ENCODE results near the gene WDFY4.

WDFY4 gene

GRCh38 chr10:48678041-48678440 is 6.6 kb upstream of the WDFY4 start:
- Histone ChIP-seq H3K27me3 (no peaks in the 10 kb centered on the region), H3K4me3 (no peak overlapping the region), H3K27ac (no peak overlapping the region), H3K4me1 (no peaks in the 10 kb centered on the region), H3K36me3 (no peaks in the 10 kb centered on the region), H3K9me3 (peaks cover 0 to 7% (median 0%) of the 10 kb centered on the region in 3 donors)
- TF ChIP-seq, protein P1, sequence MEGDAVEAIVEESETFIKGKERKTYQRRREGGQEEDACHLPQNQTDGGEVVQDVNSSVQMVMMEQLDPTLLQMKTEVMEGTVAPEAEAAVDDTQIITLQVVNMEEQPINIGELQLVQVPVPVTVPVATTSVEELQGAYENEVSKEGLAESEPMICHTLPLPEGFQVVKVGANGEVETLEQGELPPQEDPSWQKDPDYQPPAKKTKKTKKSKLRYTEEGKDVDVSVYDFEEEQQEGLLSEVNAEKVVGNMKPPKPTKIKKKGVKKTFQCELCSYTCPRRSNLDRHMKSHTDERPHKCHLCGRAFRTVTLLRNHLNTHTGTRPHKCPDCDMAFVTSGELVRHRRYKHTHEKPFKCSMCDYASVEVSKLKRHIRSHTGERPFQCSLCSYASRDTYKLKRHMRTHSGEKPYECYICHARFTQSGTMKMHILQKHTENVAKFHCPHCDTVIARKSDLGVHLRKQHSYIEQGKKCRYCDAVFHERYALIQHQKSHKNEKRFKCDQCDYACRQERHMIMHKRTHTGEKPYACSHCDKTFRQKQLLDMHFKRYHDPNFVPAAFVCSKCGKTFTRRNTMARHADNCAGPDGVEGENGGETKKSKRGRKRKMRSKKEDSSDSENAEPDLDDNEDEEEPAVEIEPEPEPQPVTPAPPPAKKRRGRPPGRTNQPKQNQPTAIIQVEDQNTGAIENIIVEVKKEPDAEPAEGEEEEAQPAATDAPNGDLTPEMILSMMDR (IDR thresholded peaks at IDR 0.05), result no peak
- intact Hi-C loops (cut with DNase I; ENCODE audit: low total_unique reads), result no loop called here
- DNase-seq, result no peak

DNA sequence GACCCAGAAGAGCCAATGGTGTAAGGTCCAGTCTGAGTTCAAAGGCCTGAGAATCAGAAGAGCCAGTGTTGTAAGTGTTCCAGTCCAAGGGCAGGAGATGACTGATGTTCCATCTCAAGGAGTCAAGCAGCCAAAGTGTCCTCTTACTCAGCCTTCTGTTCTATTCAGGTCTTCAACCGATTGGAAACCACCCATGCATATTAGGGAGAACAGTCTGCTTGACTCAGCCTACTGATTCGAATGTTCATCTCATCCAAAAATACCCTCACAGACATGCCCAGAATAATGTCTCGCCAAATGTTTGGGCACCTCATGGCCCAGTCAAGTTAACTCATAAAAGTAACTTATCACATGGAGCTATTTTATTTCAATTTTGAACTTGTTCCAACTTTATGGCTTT is 2.9 kb upstream of the WDFY4 start:
- H3K4me1 ChIP-seq, result peaks cover 0 to 5% (median 0%) of the 10 kb centered on the region in 4 donors
- H3K27ac ChIP-seq, result no peak overlapping the region
- no peak for DNase-seq
- no peaks in the 10 kb centered on the region for H3K36me3 ChIP-seq
- H3K27me3 ChIP-seq, result no peaks in the 10 kb centered on the region
- H3K9me3 ChIP-seq, result peaks cover 0 to 7% (median 0%) of the 10 kb centered on the region in 3 donors
- intact Hi-C loops (cut with DNase I; ENCODE audit: low total_unique reads), result no loop called here
- TF ChIP-seq, protein P1 (IDR thresholded peaks at IDR 0.05), result no peak
- no peak overlapping the region for H3K4me3 ChIP-seq

- no peak overlapping the region for H3K4me3 ChIP-seq
- no peaks in the 10 kb centered on the region for H3K27me3 ChIP-seq
- intact Hi-C loops (cut with DNase I; ENCODE audit: low total_unique reads), result no loop called here
- no peak for DNase-seq
- peaks cover 0 to 10% (median 0%) of the 10 kb centered on the region in 4 donors for H3K4me1 ChIP-seq
- H3K9me3 ChIP-seq, result peaks cover 0 to 7% (median 0%) of the 10 kb centered on the region in 3 donors
- TF ChIP-seq, protein P1 (IDR thresholded peaks at IDR 0.05), result no peak
- no peaks in the 10 kb centered on the region for H3K36me3 ChIP-seq
- no peak overlapping the region for H3K27ac ChIP-seq
These were observed 2.4 kb upstream of the WDFY4 start for GRCh38 chr10:48682265-48682664.

- Histone ChIP-seq H3K9me3 (no peaks in the 10 kb centered on the region), H3K27ac (no peak overlapping the region), H3K36me3 (no peaks in the 10 kb centered on the region), H3K4me1 (peaks cover 0 to 10% (median 0%) of the 10 kb centered on the region in 4 donors), H3K27me3 (no peaks in the 10 kb centered on the region), H3K4me3 (no peak overlapping the region)
- no peak for DNase-seq
- intact Hi-C loops (cut with DNase I; ENCODE audit: low total_unique reads), result no loop called here
- TF ChIP-seq, protein P1 (IDR thresholded peaks at IDR 0.05), result no peak
These were observed 1.2 kb upstream of the WDFY4 start for GRCh38 chr10:48683424-48683823.

GRCh38 chr10:48683868-48684267 is 805 bp upstream of the WDFY4 start:
- TF ChIP-seq, protein P1 (IDR thresholded peaks at IDR 0.05), result no peak
- H3K4me1 ChIP-seq, result peaks cover 0 to 10% (median 0%) of the 10 kb centered on the region in 4 donors
- H3K27ac ChIP-seq, result no peak overlapping the region
- H3K36me3 ChIP-seq, result no peaks in the 10 kb centered on the region
- H3K4me3 ChIP-seq, result no peak overlapping the region
- intact Hi-C loops (cut with DNase I; ENCODE audit: low total_unique reads), result no loop called here
- H3K9me3 ChIP-seq, result no peaks in the 10 kb centered on the region
- DNase-seq, result no peak
- H3K27me3 ChIP-seq, result no peaks in the 10 kb centered on the region

DNA sequence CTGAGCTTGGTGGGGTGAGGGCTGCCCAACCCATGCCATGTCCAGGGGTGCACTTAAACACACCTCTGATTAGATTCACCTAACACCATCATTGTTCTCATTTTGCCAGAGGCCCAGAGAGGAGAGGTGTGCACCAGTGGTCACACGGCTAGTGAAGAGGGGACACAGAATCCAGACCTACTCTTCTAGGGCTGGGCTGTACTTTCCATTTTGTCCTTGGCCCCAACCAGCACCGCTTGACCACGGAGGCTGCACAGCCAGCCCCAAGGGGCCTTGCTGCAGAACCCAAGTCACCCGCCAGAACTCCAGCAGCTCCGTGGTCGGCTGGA is 246 bp upstream of the WDFY4 start:
- Histone ChIP-seq H3K36me3 (no peaks in the 10 kb centered on the region), H3K4me3 (no peak overlapping the region), H3K9me3 (no peaks in the 10 kb centered on the region), H3K27ac (no peak overlapping the region), H3K27me3 (no peaks in the 10 kb centered on the region), H3K4me1 (peaks cover 0 to 10% (median 0%) of the 10 kb centered on the region in 4 donors)
- intact Hi-C loops (cut with DNase I; ENCODE audit: low total_unique reads), result no loop called here
- TF ChIP-seq, protein P1 (IDR thresholded peaks at IDR 0.05), result no peak
- DNase-seq, result no peak
